Neural cell (in vitro differentiated cells): Measurements from ENCODE around the gene EVX1. TPM values are rescaled to one million over a fixed set of nuclear protein-coding genes. Genes with fewer than 3 reads are reported as not detected.

Experiments used
- H2AFZ ChIP-seq: fragments of 200-600, 300-800 bp; sonication (generic), shearing (Covaris generic); 2 replicates; pipeline ENCODE4 v1.6.0; 2014; ENCODE audit warnings: low read depth, mild to moderate bottlenecking, antibody characterized with exemption, low read length, moderate library complexity
- H3F3A ChIP-seq: fragments of 200-600 bp; shearing (Covaris generic); 2 replicates; pipeline ENCODE4 v1.6.1; 2016; ENCODE audit warnings: mild to moderate bottlenecking, moderate library complexity, mixed read lengths, antibody characterized with exemption, low read length; ENCODE audit not compliant: insufficient read depth, poor library complexity, severe bottlenecking
- H3K27ac ChIP-seq: fragments of 200-600, 300-800 bp; sonication (generic), shearing (Covaris generic); 2 replicates; pipeline ENCODE4 v1.5.1; 2014; ENCODE audit warnings: mild to moderate bottlenecking, low read length, moderate library complexity
- H3K27me3 ChIP-seq: fragments of 300-800, 200-600 bp; sonication (generic), shearing (Covaris generic); 2 replicates; pipeline ENCODE4 v1.6.0; 2014; ENCODE audit warnings: mild to moderate bottlenecking, low read depth, low read length, moderate library complexity; ENCODE audit not compliant: insufficient read depth
- H3K36me3 ChIP-seq: fragments of 300-800, 200-600 bp; sonication (generic), shearing (Covaris generic); 2 replicates; pipeline ENCODE4 v1.5.1; 2014; ENCODE audit warnings: mild to moderate bottlenecking, antibody characterized with exemption, low read length, moderate library complexity; ENCODE audit not compliant: insufficient read depth
- H3K4me2 ChIP-seq: fragments of 300-800, 200-600 bp; sonication (generic), shearing (Covaris generic); 2 replicates; pipeline ENCODE4 v1.6.0; 2014; ENCODE audit warnings: mild to moderate bottlenecking, low read length
- H3K4me3 ChIP-seq: fragments of 300-800, 200-600 bp; sonication (generic), shearing (Covaris generic); 2 replicates; pipeline ENCODE4 v1.5.1; 2014; ENCODE audit warnings: mild to moderate bottlenecking, low read length, moderate library complexity
- H3K79me2 ChIP-seq: fragments of 200-600 bp; shearing (Covaris generic); replicated peaks from 2 replicates; pipeline ENCODE4 v1.6.0; 2014; ENCODE audit warnings: mild to moderate bottlenecking, low read length, moderate library complexity; ENCODE audit not compliant: insufficient read depth
- H3K9ac ChIP-seq: fragments of 300-800, 200-600 bp; sonication (generic), shearing (Covaris generic); 2 replicates; pipeline ENCODE4 v1.6.1; 2016; ENCODE audit warnings: mild to moderate bottlenecking, low read length, mixed read lengths
- H3K9me2 ChIP-seq: fragments of 200-600 bp; shearing (Covaris generic); 2 replicates; pipeline ENCODE4 v1.6.1; 2016; ENCODE audit warnings: mild to moderate bottlenecking, low read length, mixed read lengths; ENCODE audit not compliant: insufficient read depth
- H3K9me3 ChIP-seq: fragments of 200-600, 300-800 bp; sonication (generic), shearing (Covaris generic); 2 replicates; pipeline ENCODE4 v1.6.1; 2016; ENCODE audit warnings: mild to moderate bottlenecking, mixed run types, low read length, moderate library complexity, mixed read lengths
- H4K20me1 ChIP-seq: fragments of 200-600 bp; shearing (Covaris generic); 2 replicates; pipeline ENCODE4 v1.6.1; 2016; ENCODE audit warnings: mild to moderate bottlenecking, mixed run types; ENCODE audit not compliant: insufficient read depth
- EP300 ChIP-seq: fragments of 450-650 bp; conservative IDR thresholded peaks from 2 replicates; pipeline ENCODE4 v1.6.1; 2014; ENCODE audit warnings: antibody characterized with exemption, mild to moderate bottlenecking, moderate library complexity; ENCODE audit not compliant: poor library complexity, severe bottlenecking
- EZH2 ChIP-seq: fragments of 200-600, 300-800 bp; shearing (Covaris generic), sonication (generic); IDR thresholded peaks from 2 replicates; pipeline ENCODE4 v1.6.1; 2014; ENCODE audit warnings: antibody characterized with exemption, low read length, borderline replicate concordance, mild to moderate bottlenecking; ENCODE audit not compliant: insufficient read depth, poor library complexity, severe bottlenecking
- MXI1 ChIP-seq: fragments of 450-650 bp; conservative IDR thresholded peaks from 2 replicates; pipeline ENCODE4 v1.6.1; 2014; ENCODE audit warnings: antibody characterized with exemption, mild to moderate bottlenecking; ENCODE audit not compliant: poor library complexity, severe bottlenecking
- POLR2AphosphoS5 ChIP-seq: IDR thresholded peaks from 2 replicates; pipeline ENCODE4 v1.6.1; 2012
- RAD21 ChIP-seq: fragments of 450-650 bp; conservative IDR thresholded peaks from 2 replicates; pipeline ENCODE4 v1.6.1; 2014; ENCODE audit warnings: antibody characterized with exemption, mild to moderate bottlenecking, moderate library complexity
- SMC3 ChIP-seq: fragments of 450-650 bp; conservative IDR thresholded peaks from 2 replicates; pipeline ENCODE4 v1.6.1; 2014; ENCODE audit warnings: antibody characterized with exemption, mild to moderate bottlenecking, moderate library complexity; ENCODE audit not compliant: poor library complexity
- TAF1 ChIP-seq: IDR thresholded peaks from 2 replicates; pipeline ENCODE4 v1.6.1; 2012; ENCODE audit warnings: low read depth
- polyA plus RNA-seq: library from polyadenylated mRNA; depleted of rRNA; stranded (reverse); fragments of >200 nt; gene quantifications from 2 replicates; pipeline ENCODE4 v1.2.3, GENCODE V29; 2014
- TF ChIP-seq, protein P1 (sequence below): fragments of 450-650 bp; IDR thresholded peaks from 2 replicates; pipeline ENCODE4 v1.5.1; 2014; ENCODE audit warnings: antibody characterized with exemption, mild to moderate bottlenecking, moderate library complexity; ENCODE audit not compliant: poor library complexity, severe bottlenecking
- TF ChIP-seq, protein P2 (sequence below): IDR thresholded peaks from 2 replicates; pipeline ENCODE4 v1.6.1; 2012; ENCODE audit warnings: borderline replicate concordance

The EVX1 gene
- polyA plus RNA-seq, 1 donor from 2014 or later = not detected

DNA sequence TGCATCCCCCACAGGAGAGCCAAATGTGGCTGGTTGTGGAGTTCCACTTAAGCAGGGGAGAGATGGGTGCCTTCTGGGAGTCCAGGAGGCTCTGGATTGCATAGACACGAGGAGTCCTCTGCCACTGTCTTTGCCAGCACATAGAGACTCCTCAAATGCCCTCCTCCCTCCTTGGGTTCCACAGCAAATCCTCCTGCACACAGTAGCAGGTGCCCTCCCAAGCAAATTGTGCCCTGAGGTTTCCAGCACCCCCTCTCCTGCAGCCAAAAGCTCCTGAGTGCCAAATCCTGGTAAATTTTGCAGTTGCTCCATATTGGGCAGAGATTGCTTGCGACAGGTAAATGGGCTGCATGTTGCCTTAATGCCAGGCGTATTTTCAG is 5.8 kb downstream of the EVX1 start:
- Histone ChIP-seq H3K4me2 (no peak overlapping the region), H3K36me3 (no peaks in the 10 kb centered on the region), H2AFZ (no peak overlapping the region), H3K9me2 (no peaks in the 10 kb centered on the region), H3K4me3 (no peak overlapping the region), H3F3A (no peaks in the 10 kb centered on the region), H3K27me3 (peaks cover 100% of the 10 kb centered on the region), H3K9me3 (peaks cover 4% of the 10 kb centered on the region), H4K20me1 (no peaks in the 10 kb centered on the region), H3K9ac (no peak overlapping the region), H3K27ac (no peak overlapping the region), H3K79me2 (no peaks in the 10 kb centered on the region)
- TF ChIP-seq POLR2AphosphoS5 (no peak), EZH2 (no peak), SMC3 (no peak)

DNA sequence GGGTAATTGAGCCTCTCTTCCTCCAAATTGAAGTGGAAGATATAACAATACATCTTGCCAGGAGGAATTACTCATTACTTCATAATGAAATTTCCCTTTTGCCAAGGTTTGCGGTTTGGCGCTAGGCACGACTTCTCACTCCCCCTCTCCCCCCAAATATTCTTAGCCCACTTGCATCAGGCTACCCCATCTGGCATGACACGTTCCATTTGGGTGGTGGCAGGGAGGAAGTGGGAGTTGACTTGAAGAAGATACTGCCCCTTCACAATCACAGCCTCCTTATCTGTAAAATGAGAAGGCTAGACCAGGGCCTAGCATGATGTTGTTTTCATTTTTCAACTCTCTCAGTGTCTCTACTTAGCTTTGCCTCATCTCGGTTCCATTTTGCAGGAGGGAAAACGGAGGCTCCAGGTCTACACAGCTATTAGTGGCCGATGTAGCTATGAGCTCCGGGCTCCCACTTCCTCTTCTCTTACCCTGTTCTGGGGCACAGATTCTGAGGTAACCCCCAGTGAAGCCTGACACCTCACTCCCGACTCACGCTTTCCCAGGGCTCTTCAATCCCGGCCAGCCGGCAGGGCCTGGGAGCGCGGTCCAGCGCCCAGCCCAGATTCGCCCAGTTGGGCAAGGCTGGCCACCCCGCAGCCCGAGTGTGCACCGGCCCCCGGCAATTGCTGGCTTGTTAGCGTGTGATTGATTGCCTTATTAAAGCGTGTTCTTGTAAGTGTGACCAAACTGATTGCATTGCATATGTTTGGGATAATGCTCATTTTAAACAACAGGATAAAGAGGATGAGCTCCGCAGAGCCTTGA is 6.5 kb downstream of the EVX1 start:
- Histone ChIP-seq H3K9me3 (peaks cover 4% of the 10 kb centered on the region), H4K20me1 (no peaks in the 10 kb centered on the region), H3K4me2 (no peak overlapping the region), H3K27ac (no peak overlapping the region), H2AFZ (no peak overlapping the region), H3K4me3 (no peak overlapping the region), H3K9me2 (no peaks in the 10 kb centered on the region), H3K79me2 (no peaks in the 10 kb centered on the region), H3K36me3 (no peaks in the 10 kb centered on the region), H3K27me3 (peaks cover 100% of the 10 kb centered on the region), H3K9ac (no peak overlapping the region), H3F3A (no peaks in the 10 kb centered on the region)
- TF ChIP-seq RAD21 (no peak), POLR2AphosphoS5 (no peak), EP300 (no peak), TAF1 (no peak), SMC3 (no peak), EZH2 (no peak), MXI1 (no peak)
- TF ChIP-seq, protein P1, sequence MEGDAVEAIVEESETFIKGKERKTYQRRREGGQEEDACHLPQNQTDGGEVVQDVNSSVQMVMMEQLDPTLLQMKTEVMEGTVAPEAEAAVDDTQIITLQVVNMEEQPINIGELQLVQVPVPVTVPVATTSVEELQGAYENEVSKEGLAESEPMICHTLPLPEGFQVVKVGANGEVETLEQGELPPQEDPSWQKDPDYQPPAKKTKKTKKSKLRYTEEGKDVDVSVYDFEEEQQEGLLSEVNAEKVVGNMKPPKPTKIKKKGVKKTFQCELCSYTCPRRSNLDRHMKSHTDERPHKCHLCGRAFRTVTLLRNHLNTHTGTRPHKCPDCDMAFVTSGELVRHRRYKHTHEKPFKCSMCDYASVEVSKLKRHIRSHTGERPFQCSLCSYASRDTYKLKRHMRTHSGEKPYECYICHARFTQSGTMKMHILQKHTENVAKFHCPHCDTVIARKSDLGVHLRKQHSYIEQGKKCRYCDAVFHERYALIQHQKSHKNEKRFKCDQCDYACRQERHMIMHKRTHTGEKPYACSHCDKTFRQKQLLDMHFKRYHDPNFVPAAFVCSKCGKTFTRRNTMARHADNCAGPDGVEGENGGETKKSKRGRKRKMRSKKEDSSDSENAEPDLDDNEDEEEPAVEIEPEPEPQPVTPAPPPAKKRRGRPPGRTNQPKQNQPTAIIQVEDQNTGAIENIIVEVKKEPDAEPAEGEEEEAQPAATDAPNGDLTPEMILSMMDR = no peak
- TF ChIP-seq, protein P2, sequence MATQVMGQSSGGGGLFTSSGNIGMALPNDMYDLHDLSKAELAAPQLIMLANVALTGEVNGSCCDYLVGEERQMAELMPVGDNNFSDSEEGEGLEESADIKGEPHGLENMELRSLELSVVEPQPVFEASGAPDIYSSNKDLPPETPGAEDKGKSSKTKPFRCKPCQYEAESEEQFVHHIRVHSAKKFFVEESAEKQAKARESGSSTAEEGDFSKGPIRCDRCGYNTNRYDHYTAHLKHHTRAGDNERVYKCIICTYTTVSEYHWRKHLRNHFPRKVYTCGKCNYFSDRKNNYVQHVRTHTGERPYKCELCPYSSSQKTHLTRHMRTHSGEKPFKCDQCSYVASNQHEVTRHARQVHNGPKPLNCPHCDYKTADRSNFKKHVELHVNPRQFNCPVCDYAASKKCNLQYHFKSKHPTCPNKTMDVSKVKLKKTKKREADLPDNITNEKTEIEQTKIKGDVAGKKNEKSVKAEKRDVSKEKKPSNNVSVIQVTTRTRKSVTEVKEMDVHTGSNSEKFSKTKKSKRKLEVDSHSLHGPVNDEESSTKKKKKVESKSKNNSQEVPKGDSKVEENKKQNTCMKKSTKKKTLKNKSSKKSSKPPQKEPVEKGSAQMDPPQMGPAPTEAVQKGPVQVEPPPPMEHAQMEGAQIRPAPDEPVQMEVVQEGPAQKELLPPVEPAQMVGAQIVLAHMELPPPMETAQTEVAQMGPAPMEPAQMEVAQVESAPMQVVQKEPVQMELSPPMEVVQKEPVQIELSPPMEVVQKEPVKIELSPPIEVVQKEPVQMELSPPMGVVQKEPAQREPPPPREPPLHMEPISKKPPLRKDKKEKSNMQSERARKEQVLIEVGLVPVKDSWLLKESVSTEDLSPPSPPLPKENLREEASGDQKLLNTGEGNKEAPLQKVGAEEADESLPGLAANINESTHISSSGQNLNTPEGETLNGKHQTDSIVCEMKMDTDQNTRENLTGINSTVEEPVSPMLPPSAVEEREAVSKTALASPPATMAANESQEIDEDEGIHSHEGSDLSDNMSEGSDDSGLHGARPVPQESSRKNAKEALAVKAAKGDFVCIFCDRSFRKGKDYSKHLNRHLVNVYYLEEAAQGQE = no peak
